Keratinocyte (primary cell): ENCODE data around the gene CGAS.
"Not testable (repeated sequence)": the region's sequence is repeated elsewhere in the genome, so short reads cannot be mapped to it uniquely, and the experiment has no call there.

Source experiments
- CTCF ChIP-seq, 3 experiments: IDR thresholded peaks in 1 of 3; conservative IDR thresholded peaks in 1 of 3; optimal IDR thresholded peaks in 1 of 3; 2 replicates in 2 of 3; 3 replicates in 1 of 3; pipeline versions ENCODE3 to v1.5.1; 2011; ENCODE audit warnings: low read length in 3 of 3, mild to moderate bottlenecking in 3 of 3, moderate library complexity in 2 of 3, control low read depth in 1 of 3, inconsistent platforms in 1 of 3; ENCODE audit not compliant: insufficient read depth in 2 of 3; ENCODE audit errors: extremely low read depth in 1 of 3
- EZH2 ChIP-seq: IDR thresholded peaks from one replicate; pipeline ENCODE4 v1.6.1; 2012; ENCODE audit warnings: inconsistent platforms, mild to moderate bottlenecking, low read length, moderate library complexity

- TF ChIP-seq CTCF (optimal IDR thresholded peaks at IDR 0.05 in 1 of 3, IDR thresholded peaks at IDR 0.05 in 1 of 3, conservative IDR thresholded peaks at IDR 0.05 in 1 of 3; ENCODE audit: extremely low read depth in 1 of 3, insufficient read depth in 2 of 3, low read length in 3 of 3); EZH2: not testable (repeated sequence)
Measured at GRCh38 chr6:73381531-73381930, 70.6 kb downstream of the CGAS start.
